SKM-1 treated with dmso at 0.1 percent for 144 hours (cell line): Measurements from ENCODE around the gene DDAH1.
"Not testable (repeated sequence)": the region's sequence is repeated elsewhere in the genome, so short reads cannot be mapped to it uniquely, and the experiment has no call there.

Experiments used
- DNase-seq: peaks from one replicate; lab custom pipeline; 2025; ENCODE audit not compliant: unreplicated experiment; lab: John Stamatoyannopoulos, UW

DDAH1 gene

DNA sequence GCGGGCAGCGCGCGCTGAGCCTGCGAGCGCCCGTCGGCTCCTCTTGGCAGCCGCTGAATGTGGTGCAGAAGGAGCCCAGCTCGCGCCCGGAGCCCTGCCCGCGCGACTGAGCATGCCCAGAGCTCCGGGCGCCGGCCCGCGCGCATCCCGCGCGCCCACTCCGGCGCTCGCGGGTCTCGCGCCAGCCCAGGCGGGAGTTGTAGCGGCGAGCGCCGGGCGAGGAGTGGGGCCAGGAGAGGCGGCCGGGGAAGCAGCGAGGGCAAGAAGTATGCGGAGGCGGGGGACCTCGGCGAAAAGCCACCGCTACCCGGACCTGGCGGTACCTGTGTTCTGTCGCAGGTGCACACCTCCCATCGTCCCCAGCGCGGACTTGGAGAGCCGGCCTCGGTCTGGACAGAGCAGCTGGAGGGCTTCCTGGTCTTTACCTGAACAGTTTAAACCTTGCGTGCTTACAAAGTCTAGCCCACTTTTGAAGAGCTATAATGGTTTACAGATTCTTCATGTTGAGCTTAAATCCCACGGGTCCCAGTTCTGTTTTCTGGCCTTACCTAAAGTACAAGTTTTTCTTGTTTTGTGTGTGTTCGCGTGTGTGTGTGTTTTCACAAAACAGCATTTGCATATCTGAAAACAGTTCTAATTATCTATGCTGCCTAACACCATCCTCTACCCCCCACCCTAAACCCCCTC lies at the start of gene DDAH1:
Gene DDAH1, minus strand, starts transcription at position 61 of the 687 bp plus-strand sequence. CDS start 114 bp downstream, outside the sequence.
- DNase-seq = peak; percentile 22

DNA sequence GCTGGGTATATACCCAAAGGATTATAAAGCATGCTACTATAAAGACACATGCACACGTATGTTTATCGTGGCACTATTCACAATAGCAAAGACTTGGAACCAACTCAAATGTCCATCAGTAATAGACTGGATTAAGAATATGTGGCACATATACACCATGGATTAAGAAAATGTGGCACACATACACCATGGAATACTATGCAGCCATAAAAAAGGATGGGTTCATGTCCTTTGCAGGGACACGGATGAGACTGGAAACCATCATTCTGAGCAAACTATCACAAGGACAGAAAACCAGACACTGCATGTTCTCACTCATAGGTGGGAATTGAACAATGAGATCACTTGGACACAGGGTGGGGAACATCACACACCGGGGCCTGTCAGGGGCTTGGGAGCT lies 49.0 kb upstream of the DDAH1 start:
- DNase-seq = not testable (repeated sequence)

DNA sequence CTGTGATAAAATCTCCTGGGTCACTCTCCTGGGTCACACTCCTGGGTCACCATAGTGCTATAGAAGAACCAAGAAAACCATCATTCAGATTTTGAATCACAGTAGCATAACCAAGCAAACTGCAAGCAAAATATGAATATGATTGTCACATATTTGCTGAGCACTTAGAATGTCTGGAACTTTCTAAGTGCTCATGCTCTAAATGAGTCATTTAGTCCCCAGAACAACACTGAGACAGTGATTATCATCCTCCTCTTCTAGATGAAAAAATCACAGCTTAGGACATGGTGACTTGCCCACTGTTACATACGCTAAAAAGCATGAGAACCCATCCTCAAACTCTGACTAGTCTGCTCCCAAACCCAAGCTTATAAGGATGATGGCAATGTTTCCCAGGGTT lies 39.5 kb upstream of the DDAH1 start:
- no peak for DNase-seq

DNA sequence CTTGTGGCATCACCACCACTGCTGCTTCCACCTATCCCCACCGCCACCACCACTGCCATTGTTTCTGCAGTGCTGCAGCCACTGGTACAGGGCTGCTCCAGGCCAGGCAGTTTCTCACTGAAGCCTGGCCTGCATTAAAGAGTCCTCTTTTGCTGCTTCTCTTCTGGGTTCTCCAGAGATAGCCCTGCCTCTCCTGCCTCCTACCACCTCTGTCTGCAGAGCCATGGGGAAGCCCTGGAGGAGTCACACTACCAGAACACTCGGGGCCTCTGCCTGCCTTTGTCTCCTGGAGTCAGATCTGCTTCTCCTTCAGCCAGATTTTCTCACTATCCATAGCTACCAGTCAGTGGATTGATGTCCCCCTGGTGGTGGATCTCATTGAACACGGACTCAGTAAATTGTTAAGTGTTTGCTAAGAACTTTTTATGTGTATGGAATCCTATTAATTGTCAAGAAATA lies 37.7 kb upstream of the DDAH1 start:
- DNase-seq = peak; percentile 29

DNA sequence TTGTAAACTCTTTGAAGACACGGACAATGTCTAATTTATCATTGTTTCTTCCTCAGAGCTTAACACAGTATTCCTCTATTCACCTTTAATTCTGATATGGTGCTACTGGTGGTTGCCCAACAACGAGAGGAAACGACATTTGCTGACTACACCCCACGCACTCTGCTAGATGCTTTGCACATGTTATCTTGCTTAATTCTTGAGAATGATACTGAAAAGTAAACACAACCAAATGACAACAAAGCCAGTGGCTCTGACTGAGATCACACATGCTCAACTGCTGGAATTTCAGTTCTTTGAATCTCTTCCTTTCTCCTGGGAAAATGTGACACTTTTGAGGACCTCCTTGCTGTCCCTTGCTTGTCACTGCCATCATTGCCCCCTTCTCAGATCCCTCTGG lies 37.2 kb upstream of the DDAH1 start:
- DNase-seq = no peak

DNA sequence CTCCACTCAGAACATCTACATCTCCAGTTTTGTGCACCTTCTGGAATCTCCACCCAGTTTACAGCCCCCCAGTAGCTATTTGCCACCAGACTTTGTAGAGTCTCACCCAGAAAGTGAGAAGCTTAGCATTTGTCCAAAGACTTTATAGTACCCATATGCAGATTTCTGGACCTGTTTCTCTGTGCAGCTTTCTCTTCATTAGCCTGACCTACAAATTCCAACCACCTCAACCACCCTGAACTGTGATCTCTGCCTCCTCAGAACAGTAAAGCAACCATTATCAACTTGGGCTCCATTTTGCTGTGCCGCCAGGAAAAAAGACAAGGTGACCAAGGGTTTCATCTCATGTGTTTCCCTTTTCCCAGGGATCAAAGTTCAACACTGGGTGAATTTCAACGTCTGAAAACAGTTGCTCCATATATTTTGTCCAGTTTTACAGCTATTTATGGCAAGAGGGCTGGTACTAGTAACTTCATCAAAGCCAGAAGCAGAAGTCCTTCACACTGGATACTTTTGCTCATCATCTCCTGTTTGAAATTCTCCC lies 36.5 kb upstream of the DDAH1 start:
- no peak for DNase-seq

DNA sequence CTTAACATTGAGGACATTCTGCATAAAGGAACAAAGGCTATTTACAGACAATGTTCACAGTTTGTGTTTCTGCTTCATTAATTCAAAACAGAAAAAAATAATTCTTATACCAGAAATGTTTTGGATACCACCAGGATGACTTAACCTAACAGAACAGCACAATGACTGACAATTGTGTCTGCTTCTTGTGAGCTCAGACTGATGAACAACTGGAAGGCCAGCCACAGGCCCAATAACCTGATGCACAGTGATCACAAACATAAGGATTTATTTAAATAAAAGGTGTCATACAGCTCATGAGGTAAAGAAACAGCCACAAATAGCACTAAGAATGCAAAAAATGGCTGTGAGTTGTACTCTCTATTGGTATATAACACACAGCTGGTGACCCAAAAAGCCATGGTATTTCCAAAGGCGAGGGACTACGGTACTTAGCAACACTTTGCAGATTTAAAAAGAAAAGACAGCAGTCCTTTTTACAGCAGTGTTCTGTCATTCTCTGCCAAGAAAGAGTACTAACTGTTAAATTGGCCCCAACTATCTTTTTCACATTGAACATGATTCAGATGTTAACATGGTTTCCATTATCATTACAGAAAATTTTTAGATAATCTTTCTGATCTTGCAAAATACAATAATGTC lies 32.1 kb upstream of the DDAH1 start:
- no peak for DNase-seq

DNA sequence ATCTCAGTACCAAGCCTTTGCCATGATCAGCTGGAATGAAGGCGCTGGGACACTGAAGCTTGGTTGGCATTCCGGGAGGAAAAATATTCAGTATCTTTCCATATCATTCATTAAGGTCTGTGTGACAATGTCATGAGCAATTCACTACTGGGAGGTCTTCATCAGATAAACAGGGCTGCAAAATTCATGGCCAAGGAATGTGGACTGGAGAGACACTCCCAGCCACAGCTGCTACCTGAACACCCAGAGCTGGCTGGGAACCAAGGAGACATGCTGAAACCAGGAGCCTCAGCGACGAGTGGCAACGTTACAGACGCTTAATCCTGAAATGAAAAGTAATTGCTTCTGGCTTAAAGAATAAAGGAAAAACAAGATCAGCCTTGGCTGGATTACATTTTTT lies 30.6 kb upstream of the DDAH1 start:
- DNase-seq = no peak

DNA sequence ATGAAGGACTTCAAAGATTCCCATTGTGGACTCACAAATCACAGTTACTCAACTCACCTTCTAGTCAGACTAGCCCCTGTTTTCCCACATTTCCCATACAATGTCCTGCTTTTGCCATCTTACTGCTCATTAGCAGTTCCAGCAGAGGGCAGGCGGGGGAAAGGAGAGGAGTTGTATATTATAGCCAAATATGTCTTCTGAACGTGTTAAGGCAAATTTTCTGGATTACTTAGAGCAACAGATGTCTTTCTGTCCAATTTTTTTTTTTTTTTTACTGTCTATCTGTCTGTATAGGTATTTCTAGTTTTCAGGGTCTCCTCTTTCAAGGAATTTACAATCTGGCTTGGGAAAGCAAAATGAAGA lies 29.9 kb upstream of the DDAH1 start:
- DNase-seq = no peak

DNA sequence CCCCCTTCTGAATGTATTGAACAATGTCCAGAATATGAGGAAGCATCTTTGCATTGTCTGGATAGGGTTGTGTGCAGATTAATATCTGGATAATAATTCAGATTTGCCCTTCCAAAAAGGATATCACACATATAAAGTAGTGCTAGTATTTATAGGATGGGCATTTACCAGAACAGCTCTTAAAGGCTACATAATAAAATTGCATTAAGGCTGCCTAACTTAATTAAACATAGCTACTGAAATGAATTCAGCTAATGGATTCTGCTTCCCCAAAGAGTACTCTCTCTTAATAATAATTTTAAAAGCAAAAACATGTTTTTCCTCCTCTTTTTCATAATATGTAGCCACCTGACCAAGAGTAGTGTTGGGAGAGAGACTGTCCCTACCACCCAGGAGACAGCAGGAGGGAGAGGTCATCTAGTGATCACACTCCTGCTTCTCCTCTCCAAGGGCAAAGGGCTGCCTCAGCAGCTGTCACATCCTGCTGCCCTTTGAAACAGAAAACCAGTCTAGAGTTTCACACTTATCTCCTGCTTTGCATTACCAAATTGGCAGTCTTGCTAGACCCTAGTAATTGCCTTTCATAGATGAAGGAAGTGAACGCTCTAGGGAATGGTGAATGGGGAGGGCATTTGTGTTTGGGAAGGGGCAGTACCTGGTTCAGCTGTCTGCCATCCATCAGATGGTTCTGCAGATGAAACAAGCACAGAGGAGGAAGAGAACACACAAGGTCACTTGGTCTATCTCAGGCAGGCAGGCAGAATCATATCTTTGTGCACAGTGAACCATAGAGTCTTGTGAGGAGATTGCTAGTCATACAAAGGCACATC lies 29.3 kb upstream of the DDAH1 start:
- no peak for DNase-seq

DNA sequence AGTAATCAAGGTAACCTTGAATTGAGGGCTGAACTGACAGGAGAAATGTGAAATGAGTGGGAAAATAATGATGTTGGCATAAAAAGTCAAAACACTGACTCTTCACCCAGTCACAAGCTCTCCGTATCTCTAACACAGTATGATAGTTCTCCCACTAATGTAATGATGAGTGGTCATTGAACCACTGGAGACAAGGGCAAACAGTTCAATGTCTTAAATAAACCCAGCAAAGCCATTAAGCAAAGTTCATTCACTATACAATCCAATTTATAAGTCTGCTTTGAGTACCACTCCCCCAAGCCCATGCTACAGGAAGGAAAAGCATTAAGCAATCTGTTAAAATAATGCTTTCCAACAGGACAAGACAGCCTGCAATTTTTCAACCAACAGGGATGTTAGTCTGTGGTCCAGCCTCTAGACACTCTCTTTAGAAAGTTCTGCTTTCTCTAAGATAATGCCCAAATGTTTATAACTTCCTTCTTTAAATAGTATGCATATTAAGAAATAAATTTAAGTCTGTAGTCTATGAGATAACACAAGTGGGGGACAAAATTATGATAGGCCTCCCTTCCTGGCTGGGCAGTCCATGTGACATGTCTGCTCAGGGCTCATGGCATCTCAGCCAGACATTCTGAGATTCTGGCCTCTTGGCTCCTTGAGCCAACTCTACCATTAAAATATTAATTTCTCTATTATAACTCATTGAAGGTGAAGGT lies 25.5 kb upstream of the DDAH1 start:
- DNase-seq = peak; percentile 6

DNA sequence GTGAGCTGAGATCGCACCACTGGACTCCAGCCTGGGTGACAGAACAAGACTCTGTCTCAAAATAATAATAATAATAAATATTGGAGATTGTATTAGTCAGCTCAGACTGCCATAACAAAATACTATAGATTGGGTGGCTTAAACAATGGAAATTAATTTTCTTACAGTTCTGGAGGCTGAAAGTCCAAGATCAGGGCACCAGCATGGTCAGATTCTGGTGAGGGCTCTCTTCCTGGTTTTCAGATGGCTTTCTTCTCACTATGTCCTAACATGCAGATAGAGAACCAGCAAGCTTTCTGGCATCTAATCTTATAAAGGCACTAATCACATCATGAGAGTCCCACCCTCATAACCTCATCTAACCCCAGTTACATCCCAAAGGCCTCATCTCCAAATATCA lies 23.2 kb upstream of the DDAH1 start:
- no peak for DNase-seq

DNA sequence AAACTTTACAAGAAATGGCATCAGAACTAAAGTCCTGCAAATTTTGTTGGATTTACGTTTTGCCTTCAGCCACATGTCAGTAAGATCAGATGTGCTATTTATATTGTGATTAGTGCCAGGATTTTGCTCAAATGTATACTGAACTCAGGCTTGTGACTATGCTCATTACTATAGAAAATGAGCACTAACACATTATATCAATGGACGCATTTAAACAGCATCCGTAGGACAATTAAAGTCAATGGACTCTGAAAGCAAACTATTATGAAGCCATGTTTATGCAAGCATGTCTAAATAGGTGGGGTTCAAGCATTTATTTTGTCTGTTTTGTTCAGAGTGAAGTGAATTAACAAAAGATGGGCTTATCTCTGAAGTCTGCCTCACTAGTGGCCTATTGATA lies 20.6 kb upstream of the DDAH1 start:
- DNase-seq = no peak

DNA sequence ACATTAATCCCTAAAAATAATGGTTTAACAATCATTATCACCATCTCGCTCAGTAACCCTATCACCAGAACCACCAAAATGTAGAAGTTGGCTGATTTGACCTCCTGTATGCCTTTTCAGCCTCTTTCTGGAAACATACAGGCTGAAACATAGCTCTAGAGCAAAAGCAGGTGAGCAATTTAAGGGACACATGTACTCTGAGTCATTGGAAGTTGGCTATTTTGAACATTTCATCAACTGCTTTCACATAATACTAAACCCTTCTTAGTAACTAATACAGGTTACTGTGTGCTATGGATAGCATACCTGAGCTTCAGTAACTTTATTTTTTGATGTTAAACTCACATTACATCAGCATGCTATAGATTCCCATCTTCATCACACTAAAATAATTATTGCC lies 19.8 kb upstream of the DDAH1 start:
- DNase-seq = no peak

DNA sequence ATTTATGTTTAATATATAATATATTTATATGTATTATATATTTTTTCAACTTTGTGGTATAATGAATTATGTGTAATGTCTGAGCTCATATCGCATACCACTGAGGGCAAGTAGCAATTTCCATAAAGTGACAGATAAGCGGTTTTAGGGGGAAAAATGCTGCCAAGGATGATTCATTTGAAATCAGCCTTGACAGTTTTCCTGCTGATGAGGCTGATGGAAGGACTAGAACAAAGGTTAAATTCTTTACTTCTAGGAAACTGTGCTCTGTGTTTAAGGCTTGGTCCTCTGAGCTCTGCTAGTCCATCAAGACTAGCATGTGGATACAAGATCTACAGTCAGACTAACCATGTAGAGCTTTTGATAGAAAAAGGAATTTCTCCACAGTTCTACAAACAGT lies 19.3 kb upstream of the DDAH1 start:
- no peak for DNase-seq

DNA sequence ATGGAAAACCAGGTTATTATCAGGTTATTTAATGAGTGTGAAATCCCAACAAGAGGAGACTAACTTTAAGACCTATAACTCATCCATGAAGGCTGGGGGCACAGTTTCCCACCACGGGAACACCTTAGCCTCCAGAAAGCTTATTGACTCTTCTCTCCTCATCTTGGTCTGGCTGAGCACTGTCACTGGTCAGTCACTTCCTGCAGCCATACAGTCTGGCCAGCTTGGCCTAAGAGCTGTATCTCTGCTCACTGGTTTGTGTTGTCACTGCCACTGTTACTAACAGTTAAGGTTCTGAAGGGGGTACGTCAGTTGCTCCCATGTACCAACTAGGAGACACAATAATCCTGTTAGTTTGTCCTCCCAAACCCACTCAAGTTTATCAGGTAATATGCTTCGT lies 16.7 kb upstream of the DDAH1 start:
- no peak for DNase-seq

DNA sequence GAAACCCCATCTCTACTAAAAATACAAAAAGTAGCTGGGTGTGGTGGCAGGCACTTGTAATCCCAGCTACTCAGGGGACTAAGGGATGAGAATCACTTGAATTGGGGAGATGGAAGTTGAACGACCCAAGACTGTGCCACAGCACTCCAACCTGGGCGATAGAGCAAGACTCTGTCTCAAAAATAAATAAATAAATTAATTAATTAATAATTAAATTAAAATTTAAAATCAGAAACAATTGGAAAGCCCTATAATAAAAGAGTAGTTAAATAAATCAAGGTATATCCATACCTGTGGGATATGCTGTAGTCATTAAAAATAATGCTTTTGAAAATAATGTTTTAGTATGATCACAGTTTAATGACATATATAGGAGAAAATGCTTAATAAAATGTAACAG lies 15.6 kb upstream of the DDAH1 start:
- DNase-seq = no peak

DNA sequence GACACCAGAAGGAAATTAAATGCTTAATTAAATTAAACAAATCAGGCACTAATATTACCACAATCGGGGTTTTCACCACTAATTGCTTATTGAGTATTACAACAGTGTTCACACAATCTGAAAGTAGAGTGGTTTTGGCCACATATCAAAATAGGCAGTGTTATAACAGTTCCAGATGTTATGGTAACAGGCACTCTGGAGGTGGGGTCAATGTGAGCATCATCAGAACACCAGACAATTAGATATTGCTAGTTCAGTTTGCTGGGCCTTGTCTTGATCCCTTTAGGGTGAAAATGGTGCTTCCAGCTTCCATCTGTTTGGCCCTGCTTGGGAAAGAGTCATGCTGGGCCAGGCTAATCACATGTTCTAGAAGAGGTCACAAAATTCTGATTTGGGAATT lies 14.5 kb upstream of the DDAH1 start:
- no peak for DNase-seq

DNA sequence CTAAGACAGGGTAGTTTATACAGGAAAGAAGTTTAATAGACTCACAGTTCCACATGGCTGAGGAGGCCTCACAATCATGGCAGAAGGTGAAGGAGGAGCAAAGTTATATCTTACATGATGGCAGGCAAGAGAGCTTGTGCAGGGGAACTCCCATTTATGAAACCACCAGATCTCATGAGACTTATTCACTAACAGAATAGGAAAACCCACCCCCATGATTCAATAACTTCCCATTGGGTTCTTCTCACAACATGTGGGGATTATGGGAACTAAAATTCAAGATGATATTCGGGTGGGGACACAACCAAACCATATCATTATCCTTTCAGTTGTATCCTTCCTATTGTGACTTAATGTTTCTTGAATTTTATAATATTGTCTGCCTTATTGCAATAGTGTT lies 13.4 kb upstream of the DDAH1 start:
- DNase-seq = no peak

DNA sequence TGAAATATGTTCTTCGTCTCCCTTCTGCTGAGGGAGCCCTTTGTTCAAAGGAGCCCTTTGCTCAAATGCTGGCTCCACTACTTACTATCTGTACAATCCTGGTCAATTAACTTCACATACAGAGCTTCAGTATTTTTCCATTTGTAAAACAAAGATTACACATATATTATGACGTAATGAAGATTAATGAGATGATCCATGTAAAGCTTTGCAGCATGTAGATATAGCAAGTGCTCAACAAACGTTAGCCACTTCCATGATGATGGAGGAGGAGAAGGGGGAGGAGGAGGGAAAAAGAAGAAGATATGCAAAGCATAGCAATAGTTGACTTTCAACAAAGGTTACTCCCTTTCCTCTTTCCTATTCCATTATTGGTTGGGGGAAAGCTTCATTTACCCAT lies 10.1 kb upstream of the DDAH1 start:
- no peak for DNase-seq

DNA sequence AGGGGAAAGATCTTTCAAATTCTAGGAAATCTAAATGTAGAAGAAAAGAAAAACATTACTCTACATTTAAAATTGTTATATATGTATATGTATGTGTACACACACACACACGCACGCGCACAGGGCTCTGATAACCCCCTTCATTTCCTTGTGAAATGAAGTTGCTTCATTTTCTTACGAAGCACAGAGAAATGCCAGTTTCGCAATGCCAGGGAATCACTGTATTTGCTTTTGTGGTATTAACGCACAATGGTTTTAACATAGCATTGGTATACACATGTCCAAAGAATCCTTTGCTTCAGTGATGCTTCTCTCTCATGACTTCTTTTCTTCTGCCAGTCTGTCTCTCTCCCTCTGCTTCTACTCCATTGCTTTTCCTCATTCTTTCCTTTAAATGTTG lies 8.4 kb upstream of the DDAH1 start:
- no peak for DNase-seq
